ENCODE measurements around the gene MEPE. TPM values are rescaled to one million over a fixed set of nuclear protein-coding genes. Genes with fewer than 3 reads are reported as not detected.

MEPE gene
- total RNA-seq, 1 donor from 2014 or later, result not detected

DNA sequence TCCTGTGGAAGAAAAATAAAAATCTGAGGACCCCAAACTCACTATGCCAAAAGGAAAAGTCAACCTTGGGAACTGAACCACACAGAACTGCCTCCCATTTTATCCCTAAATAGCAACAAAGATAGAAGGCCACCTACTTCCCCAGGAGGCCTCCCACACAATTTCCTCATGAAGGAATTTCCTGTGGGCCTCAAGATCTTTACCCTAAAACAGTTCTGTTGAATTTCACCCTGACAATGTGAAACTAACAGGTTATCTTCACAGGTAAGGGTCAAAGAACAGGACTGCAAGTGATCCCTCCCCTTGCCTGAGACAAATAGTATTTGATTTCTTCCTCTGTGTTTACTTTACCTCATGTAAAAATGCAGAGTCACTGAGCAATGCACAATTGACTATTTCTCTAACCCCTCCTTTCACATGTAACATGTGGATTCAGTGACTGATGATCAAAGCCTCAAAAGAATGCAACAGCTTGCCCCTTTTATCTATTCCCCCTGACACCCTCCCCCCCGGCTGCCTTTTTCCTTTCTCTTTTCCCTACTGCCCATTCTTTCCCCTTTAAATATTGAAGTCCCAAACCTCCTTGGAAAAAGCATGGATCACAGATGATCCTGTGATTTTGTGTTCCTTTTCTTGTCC is 33.3 kb downstream of the MEPE start:
- H3K9me3 Mint-ChIP-seq, result no peaks in the 10 kb centered on the region
- H3K27ac Mint-ChIP-seq, result peak overlapping the region; percentile 83
- no peaks in the 10 kb centered on the region for H3K27me3 Mint-ChIP-seq
- TF ChIP-seq, protein P1, sequence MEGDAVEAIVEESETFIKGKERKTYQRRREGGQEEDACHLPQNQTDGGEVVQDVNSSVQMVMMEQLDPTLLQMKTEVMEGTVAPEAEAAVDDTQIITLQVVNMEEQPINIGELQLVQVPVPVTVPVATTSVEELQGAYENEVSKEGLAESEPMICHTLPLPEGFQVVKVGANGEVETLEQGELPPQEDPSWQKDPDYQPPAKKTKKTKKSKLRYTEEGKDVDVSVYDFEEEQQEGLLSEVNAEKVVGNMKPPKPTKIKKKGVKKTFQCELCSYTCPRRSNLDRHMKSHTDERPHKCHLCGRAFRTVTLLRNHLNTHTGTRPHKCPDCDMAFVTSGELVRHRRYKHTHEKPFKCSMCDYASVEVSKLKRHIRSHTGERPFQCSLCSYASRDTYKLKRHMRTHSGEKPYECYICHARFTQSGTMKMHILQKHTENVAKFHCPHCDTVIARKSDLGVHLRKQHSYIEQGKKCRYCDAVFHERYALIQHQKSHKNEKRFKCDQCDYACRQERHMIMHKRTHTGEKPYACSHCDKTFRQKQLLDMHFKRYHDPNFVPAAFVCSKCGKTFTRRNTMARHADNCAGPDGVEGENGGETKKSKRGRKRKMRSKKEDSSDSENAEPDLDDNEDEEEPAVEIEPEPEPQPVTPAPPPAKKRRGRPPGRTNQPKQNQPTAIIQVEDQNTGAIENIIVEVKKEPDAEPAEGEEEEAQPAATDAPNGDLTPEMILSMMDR (conservative IDR thresholded peaks at IDR 0.05), result no peak
- H3K4me3 Mint-ChIP-seq, result peak overlapping the region; percentile 46
- peaks cover 15% of the 10 kb centered on the region for H3K4me1 Mint-ChIP-seq (ENCODE audit: unreplicated experiment)
- no peak for DNase-seq (ENCODE audit: extremely low spot score, unreplicated experiment)
- no peaks in the 10 kb centered on the region for H3K36me3 Mint-ChIP-seq

DNA sequence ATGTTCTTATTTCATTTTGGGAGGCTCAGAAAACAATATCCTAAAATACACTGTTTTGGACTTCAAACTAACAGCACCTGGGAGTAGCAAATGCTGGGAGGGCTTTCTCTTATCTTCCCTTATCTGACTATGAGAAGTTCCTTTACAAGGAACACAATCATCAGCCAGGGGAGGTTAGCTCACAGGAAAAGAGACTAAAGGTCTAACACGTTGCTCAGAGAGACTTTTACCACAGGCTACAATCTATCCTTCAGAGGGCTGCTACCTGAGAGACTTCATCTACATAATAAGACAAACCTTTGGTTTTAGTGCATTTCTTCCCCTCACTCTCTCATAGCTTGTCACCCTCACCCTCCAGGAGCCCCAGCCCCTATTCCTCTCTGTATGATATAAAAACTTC is 35.8 kb downstream of the MEPE start:
- Mint-ChIP-seq H3K27me3 (no peaks in the 10 kb centered on the region), H3K9me3 (no peaks in the 10 kb centered on the region), H3K27ac (no peak overlapping the region), H3K4me3 (no peak overlapping the region), H3K4me1 (ENCODE audit: unreplicated experiment) (peaks cover 15% of the 10 kb centered on the region), H3K36me3 (no peaks in the 10 kb centered on the region)
- TF ChIP-seq, protein P1 (conservative IDR thresholded peaks at IDR 0.05), result no peak
- DNase-seq (ENCODE audit: extremely low spot score, unreplicated experiment), result no peak

DNA sequence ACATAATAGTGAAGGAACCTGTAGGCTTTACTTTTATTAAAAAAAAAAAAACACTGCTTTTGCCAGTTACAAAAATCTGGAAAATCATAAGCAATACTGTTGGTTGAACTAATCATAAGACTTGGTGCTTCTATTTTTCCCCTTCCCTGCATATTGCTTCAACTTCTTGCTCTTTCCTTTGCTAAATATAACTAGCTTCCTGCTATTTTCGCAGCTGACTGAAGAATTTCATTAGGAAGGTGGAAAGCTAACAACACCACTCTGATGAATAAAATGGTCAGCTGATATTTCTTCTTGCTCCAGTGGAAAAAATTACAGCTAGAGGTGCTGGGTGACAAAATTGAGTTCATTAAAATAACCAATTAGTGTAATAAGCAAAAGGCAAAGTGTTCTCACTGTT is 39.3 kb downstream of the MEPE start:
- no peak for DNase-seq (ENCODE audit: extremely low spot score, unreplicated experiment)
- Mint-ChIP-seq H3K27me3 (no peaks in the 10 kb centered on the region), H3K4me1 (ENCODE audit: unreplicated experiment) (no peaks in the 10 kb centered on the region), H3K9me3 (no peaks in the 10 kb centered on the region), H3K4me3 (no peak overlapping the region), H3K36me3 (no peaks in the 10 kb centered on the region), H3K27ac (no peak overlapping the region)
- TF ChIP-seq, protein P1 (conservative IDR thresholded peaks at IDR 0.05), result no peak

DNA sequence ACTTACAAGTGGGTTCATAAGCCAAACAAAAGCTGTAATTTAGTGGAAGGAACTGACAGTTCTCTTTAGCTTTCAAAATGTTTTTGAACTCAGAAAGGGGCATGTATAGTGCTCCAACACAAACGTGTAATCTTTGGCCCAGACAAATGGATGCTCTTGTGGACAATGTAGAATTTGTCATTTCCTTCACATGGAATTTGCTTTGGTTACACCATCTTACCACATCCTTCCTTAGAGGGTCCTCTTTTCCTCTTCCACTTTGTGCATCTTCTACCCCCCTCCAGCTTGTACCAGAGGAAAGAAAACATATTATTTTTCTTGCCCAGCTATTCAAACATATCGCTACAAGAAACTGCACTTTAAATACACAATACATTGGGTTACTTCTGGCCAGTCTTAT is 42.4 kb downstream of the MEPE start:
- no peak for DNase-seq (ENCODE audit: extremely low spot score, unreplicated experiment)
- Mint-ChIP-seq H3K36me3 (no peaks in the 10 kb centered on the region), H3K4me3 (no peak overlapping the region), H3K9me3 (no peaks in the 10 kb centered on the region), H3K27me3 (no peaks in the 10 kb centered on the region), H3K4me1 (ENCODE audit: unreplicated experiment) (no peaks in the 10 kb centered on the region), H3K27ac (no peak overlapping the region)
- TF ChIP-seq, protein P1 (conservative IDR thresholded peaks at IDR 0.05), result no peak

DNA sequence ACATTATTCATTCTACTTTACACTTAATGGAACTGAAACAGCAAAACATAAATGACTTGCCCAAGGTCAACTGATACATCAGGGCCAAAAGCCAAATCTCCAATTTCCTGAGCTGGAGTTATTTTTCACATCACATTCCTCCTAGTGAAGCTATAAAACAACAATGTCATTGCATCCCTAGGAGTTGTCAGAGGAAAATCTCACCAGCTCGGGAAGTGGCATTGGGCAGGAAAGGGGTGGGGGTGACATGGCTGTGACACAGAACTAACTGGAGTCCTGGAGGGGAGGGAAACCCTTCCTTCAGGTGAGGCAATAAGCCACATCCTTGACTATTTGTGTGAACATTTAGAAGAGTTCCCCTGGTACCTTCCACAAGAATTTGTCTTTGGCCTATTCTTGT is 47.3 kb downstream of the MEPE start:
- H3K27me3 Mint-ChIP-seq, result no peaks in the 10 kb centered on the region
- DNase-seq (ENCODE audit: extremely low spot score, unreplicated experiment), result no peak
- H3K27ac Mint-ChIP-seq, result no peak overlapping the region
- H3K4me3 Mint-ChIP-seq, result no peak overlapping the region
- TF ChIP-seq, protein P1 (conservative IDR thresholded peaks at IDR 0.05), result no peak
- no peaks in the 10 kb centered on the region for H3K4me1 Mint-ChIP-seq (ENCODE audit: unreplicated experiment)
- no peaks in the 10 kb centered on the region for H3K36me3 Mint-ChIP-seq
- H3K9me3 Mint-ChIP-seq, result no peaks in the 10 kb centered on the region

DNA sequence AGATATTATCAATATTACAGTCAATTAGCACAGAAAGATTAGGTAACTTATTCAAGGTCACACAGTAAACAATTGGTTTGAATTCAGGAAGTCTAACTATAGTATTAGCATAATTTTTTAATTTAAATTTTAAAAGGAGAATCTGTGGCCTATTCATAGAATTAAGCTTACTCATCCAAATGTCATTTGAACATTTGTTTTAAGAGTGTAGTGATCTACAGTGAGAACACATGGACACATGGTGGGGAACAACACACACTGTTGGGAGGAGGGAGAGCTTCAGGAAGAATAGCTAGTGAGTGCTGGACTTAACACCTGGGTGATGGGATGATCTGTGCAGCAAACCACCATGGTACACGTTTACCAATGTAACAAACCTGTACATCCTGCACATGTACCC is 48.3 kb downstream of the MEPE start:
- H3K27ac Mint-ChIP-seq, result no peak overlapping the region
- no peaks in the 10 kb centered on the region for H3K36me3 Mint-ChIP-seq
- H3K4me3 Mint-ChIP-seq, result no peak overlapping the region
- TF ChIP-seq, protein P1 (conservative IDR thresholded peaks at IDR 0.05), result no peak
- peaks cover 7% of the 10 kb centered on the region for H3K4me1 Mint-ChIP-seq (ENCODE audit: unreplicated experiment)
- DNase-seq (ENCODE audit: extremely low spot score, unreplicated experiment), result no peak
- H3K9me3 Mint-ChIP-seq, result no peaks in the 10 kb centered on the region
- H3K27me3 Mint-ChIP-seq, result no peaks in the 10 kb centered on the region

All from type B pancreatic cell (in vitro differentiated cells).